Neural progenitor cell (in vitro differentiated cells): ENCODE measurements around the gene SLC15A1. TPM values are rescaled to one million over a fixed set of nuclear protein-coding genes. Genes with fewer than 3 reads are reported as not detected.

Experiments used
- DNase-seq: peaks from one replicate; pipeline ENCODE4 v3.0.0-alpha.2; 2016; ENCODE audit warnings: low spot score
- H2AFZ ChIP-seq: fragments of 200-600 bp; sonication (generic); replicated peaks from 2 replicates; pipeline ENCODE4 v1.6.1; 2016; ENCODE audit warnings: antibody characterized with exemption
- H3F3A ChIP-seq: fragments of 200-600 bp; sonication (generic); 2 replicates; pipeline ENCODE4 v1.6.1; 2016; ENCODE audit warnings: antibody characterized with exemption, low read depth
- H3K27ac ChIP-seq: fragments of 200-600 bp; sonication (generic); 2 replicates; pipeline ENCODE4 v1.5.1; 2016; ENCODE audit warnings: mild to moderate bottlenecking
- H3K27me3 ChIP-seq: fragments of 200-600 bp; sonication (generic); 2 replicates; pipeline ENCODE4 v1.6.1; 2016; ENCODE audit warnings: mild to moderate bottlenecking, moderate library complexity
- H3K36me3 ChIP-seq: fragments of 200-600 bp; sonication (generic); 2 replicates; pipeline ENCODE4 v1.5.1; 2016
- H3K4me1 ChIP-seq: fragments of 200-600 bp; sonication (generic); 2 replicates; pipeline ENCODE4 v1.6.1; 2016; ENCODE audit warnings: mixed run types
- H3K4me2 ChIP-seq: fragments of 200-600 bp; sonication (generic); 2 replicates; pipeline ENCODE4 v1.6.1; 2016
- H3K4me3 ChIP-seq: fragments of 200-600 bp; sonication (generic); 2 replicates; pipeline ENCODE4 v1.5.1; 2016
- H3K79me2 ChIP-seq: fragments of 200-600 bp; sonication (generic); 2 replicates; pipeline ENCODE4 v1.6.1; 2016; ENCODE audit warnings: low read depth
- H3K9ac ChIP-seq: fragments of 200-600 bp; sonication (generic); 2 replicates; pipeline ENCODE4 v1.6.1; 2016
- H3K9me3 ChIP-seq: fragments of 200-600 bp; sonication (generic); 2 replicates; pipeline ENCODE4 v1.5.1; 2016; ENCODE audit warnings: low read depth
- H4K20me1 ChIP-seq: fragments of 200-600 bp; sonication (generic); 2 replicates; pipeline ENCODE4 v1.6.1; 2016; ENCODE audit warnings: low read depth
- H3K27ac Mint-ChIP-seq: 3 replicates; pipeline ENCODE4 v1.8.0; 2021; ENCODE audit warnings: mixed read lengths
- H3K27me3 Mint-ChIP-seq: 2 replicates; pipeline ENCODE4 v1.8.0; 2022; ENCODE audit warnings: low read depth, mild to moderate bottlenecking, inconsistent platforms, moderate library complexity, mixed read lengths; ENCODE audit not compliant: insufficient read depth
- H3K36me3 Mint-ChIP-seq: 3 replicates; pipeline ENCODE4 v1.8.0; 2021; ENCODE audit warnings: mixed read lengths
- H3K4me1 Mint-ChIP-seq: 3 replicates; pipeline ENCODE4 v1.8.0; 2021; ENCODE audit warnings: mixed read lengths
- H3K4me3 Mint-ChIP-seq: 3 replicates; pipeline ENCODE4 v1.8.0; 2021; ENCODE audit warnings: mild to moderate bottlenecking, moderate library complexity, mixed read lengths
- H3K9me3 Mint-ChIP-seq: 3 replicates; pipeline ENCODE4 v1.8.0; 2020; ENCODE audit warnings: mixed read lengths
- CTCF ChIP-seq: fragments of 200-600 bp; sonication (generic); IDR thresholded peaks from 2 replicates; pipeline ENCODE4 v1.5.1; 2017; ENCODE audit warnings: antibody characterized with exemption, mild to moderate bottlenecking
- EZH2 ChIP-seq: fragments of 200-600 bp; sonication (generic); IDR thresholded peaks from 2 replicates; pipeline ENCODE4 v1.6.1; 2017; ENCODE audit warnings: antibody characterized with exemption, mild to moderate bottlenecking, moderate library complexity
- EZH2phosphoT487 ChIP-seq: fragments of 200-600 bp; sonication (generic); IDR thresholded peaks from 2 replicates; pipeline ENCODE4 v1.6.1; 2017; ENCODE audit warnings: antibody characterized with exemption
- total RNA-seq: library from RNA; depleted of rRNA; stranded (reverse); fragments of >200 nt; gene quantifications from 2 replicates; pipeline ENCODE4 v1.2.3, GENCODE V29; 2015; ENCODE audit warnings: low replicate concordance

Gene SLC15A1
- total RNA-seq, 1 donor from 2014 or later = not detected

- Histone ChIP-seq H3K79me2 (no peaks in the 10 kb centered on the region), H3K27ac (no peak overlapping the region), H3K4me3 (no peak overlapping the region), H4K20me1 (no peaks in the 10 kb centered on the region), H3K36me3 (no peaks in the 10 kb centered on the region), H3K9ac (no peak overlapping the region), H3K4me2 (no peak overlapping the region), H3K4me1 (no peaks in the 10 kb centered on the region), H2AFZ (no peak overlapping the region), H3F3A (no peaks in the 10 kb centered on the region), H3K27me3 (no peaks in the 10 kb centered on the region), H3K9me3 (no peaks in the 10 kb centered on the region)
- DNase-seq = no peak
- Mint-ChIP-seq H3K9me3 (no peaks in the 10 kb centered on the region), H3K36me3 (peaks cover 4% of the 10 kb centered on the region), H3K4me3 (no peak overlapping the region), H3K27ac (no peak overlapping the region), H3K4me1 (peaks cover 3% of the 10 kb centered on the region), H3K27me3 (peaks cover 6% of the 10 kb centered on the region)
- TF ChIP-seq CTCF = no peak
- TF ChIP-seq EZH2phosphoT487 = no peak
- no peak for TF ChIP-seq EZH2
These were observed 39.8 kb upstream of the SLC15A1 start for GRCh38 chr13:98792321-98792720.

DNA sequence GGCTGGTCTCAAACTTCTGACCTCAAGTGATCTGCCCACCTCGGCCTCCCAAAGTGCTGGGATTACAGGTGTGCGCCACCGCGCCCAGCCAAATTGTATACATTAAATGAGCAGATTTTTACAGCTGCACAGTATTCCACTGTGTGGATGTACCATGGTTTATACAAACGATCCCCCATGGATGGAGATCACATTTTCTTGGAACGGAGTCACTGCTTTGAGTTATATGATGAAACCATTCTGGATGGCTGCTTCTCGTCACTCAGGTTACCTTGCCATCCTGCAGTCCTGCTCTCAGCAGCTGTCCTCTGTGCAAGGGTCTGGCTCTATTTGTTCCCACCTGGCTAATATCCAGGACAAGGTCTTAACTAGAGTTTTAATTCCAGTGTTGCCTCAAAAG, 39.1 kb upstream of the SLC15A1 start:
- no peaks in the 10 kb centered on the region for H3K27me3 ChIP-seq
- H3K27ac ChIP-seq = no peak overlapping the region
- H3K4me3 Mint-ChIP-seq = no peak overlapping the region
- H3K4me3 ChIP-seq = no peak overlapping the region
- no peaks in the 10 kb centered on the region for H3K9me3 ChIP-seq
- H3K9me3 Mint-ChIP-seq = no peaks in the 10 kb centered on the region
- no peak overlapping the region for H3K4me2 ChIP-seq
- no peaks in the 10 kb centered on the region for H3F3A ChIP-seq
- peaks cover 6% of the 10 kb centered on the region for H3K27me3 Mint-ChIP-seq
- H3K79me2 ChIP-seq = no peaks in the 10 kb centered on the region
- H3K36me3 ChIP-seq = no peaks in the 10 kb centered on the region
- H3K27ac Mint-ChIP-seq = no peak overlapping the region
- DNase-seq = no peak
- no peaks in the 10 kb centered on the region for H4K20me1 ChIP-seq
- TF ChIP-seq CTCF (no peak), EZH2phosphoT487 (no peak), EZH2 (no peak)
- no peak overlapping the region for H3K9ac ChIP-seq
- H2AFZ ChIP-seq = no peak overlapping the region
- no peaks in the 10 kb centered on the region for H3K4me1 Mint-ChIP-seq
- H3K36me3 Mint-ChIP-seq = peaks cover 4% of the 10 kb centered on the region
- no peaks in the 10 kb centered on the region for H3K4me1 ChIP-seq

GRCh38 chr13:98787996-98788395, 35.5 kb upstream of the SLC15A1 start:
- no peak for TF ChIP-seq EZH2
- no peak for TF ChIP-seq EZH2phosphoT487
- no peak for TF ChIP-seq CTCF
- Histone ChIP-seq H4K20me1 (no peaks in the 10 kb centered on the region), H3K27ac (no peak overlapping the region), H3K4me1 (no peaks in the 10 kb centered on the region), H2AFZ (no peak overlapping the region), H3F3A (no peaks in the 10 kb centered on the region), H3K9me3 (no peaks in the 10 kb centered on the region), H3K36me3 (no peaks in the 10 kb centered on the region), H3K4me2 (no peak overlapping the region), H3K79me2 (no peaks in the 10 kb centered on the region), H3K4me3 (no peak overlapping the region), H3K9ac (no peak overlapping the region), H3K27me3 (no peaks in the 10 kb centered on the region)
- no peak for DNase-seq
- H3K27ac Mint-ChIP-seq = peak overlapping the region; percentile 58
- H3K9me3 Mint-ChIP-seq = no peaks in the 10 kb centered on the region
- H3K36me3 Mint-ChIP-seq = no peaks in the 10 kb centered on the region
- H3K27me3 Mint-ChIP-seq = peaks cover 6% of the 10 kb centered on the region
- no peaks in the 10 kb centered on the region for H3K4me1 Mint-ChIP-seq
- H3K4me3 Mint-ChIP-seq = no peak overlapping the region
